ENCODE measurements around the gene SOSTDC1. TPM values are rescaled to one million over a fixed set of nuclear protein-coding genes. Genes with fewer than 3 reads are reported as not detected.
"Not testable (repeated sequence)": the region's sequence is repeated elsewhere in the genome, so short reads cannot be mapped to it uniquely, and the experiment has no call there.

Gene SOSTDC1
- total RNA-seq, 4 donors from 2014 or later = 0.54 to 5.8 (median 2.5) TPM

GRCh38 chr7:16509829-16510228 lies 44.3 kb upstream of the SOSTDC1 start:
- no peak overlapping the region for H3K27ac ChIP-seq
- no peaks in the 10 kb centered on the region for H3K9me3 ChIP-seq
- no peak overlapping the region for H3K4me3 ChIP-seq
- H3K27me3 ChIP-seq = no peaks in the 10 kb centered on the region
- no peak for DNase-seq
- H3K36me3 ChIP-seq = no peaks in the 10 kb centered on the region
- H3K4me1 ChIP-seq = no peaks in the 10 kb centered on the region
- TF ChIP-seq CTCF (IDR thresholded peaks at IDR 0.05) (no peak), POLR2A (IDR thresholded peaks at IDR 0.05) (no peak)

DNA sequence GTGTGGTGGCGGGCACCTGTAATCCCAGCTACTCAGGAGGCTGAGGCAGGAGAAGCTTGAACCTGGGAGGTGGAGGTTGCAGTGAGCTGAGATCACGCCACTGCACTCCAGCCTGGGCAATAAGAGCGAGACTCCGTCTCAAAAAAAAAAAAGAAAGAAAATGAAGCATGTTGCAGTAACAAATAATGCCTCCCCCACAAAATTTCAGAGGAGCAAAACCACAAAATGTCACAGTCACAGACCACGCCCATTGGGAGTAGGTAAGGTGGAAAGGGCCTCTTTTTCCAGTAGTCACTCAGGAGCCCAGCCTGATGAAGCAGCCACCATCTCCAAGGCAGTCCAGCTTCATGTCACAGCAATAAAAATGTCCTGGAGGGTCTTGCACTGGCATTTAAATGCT lies 40.9 kb upstream of the SOSTDC1 start:
- not testable (repeated sequence) for H3K9me3 ChIP-seq, H3K4me3 ChIP-seq, DNase-seq, H3K27me3 ChIP-seq, H3K27ac ChIP-seq, H3K4me1 ChIP-seq, H3K36me3 ChIP-seq

- Histone ChIP-seq H3K27ac (no peak overlapping the region), H3K9me3 (no peaks in the 10 kb centered on the region), H3K4me3 (no peak overlapping the region), H3K36me3 (no peaks in the 10 kb centered on the region), H3K4me1 (no peaks in the 10 kb centered on the region), H3K27me3 (no peaks in the 10 kb centered on the region)
- TF ChIP-seq POLR2A (IDR thresholded peaks at IDR 0.05) (no peak), CTCF (IDR thresholded peaks at IDR 0.05) (no peak)
- DNase-seq = no peak
Measured at GRCh38 chr7:16504019-16504418, 38.5 kb upstream of the SOSTDC1 start.

- Histone ChIP-seq H3K36me3 (no peaks in the 10 kb centered on the region), H3K4me1 (no peaks in the 10 kb centered on the region), H3K9me3 (no peaks in the 10 kb centered on the region), H3K4me3 (no peak overlapping the region), H3K27ac (no peak overlapping the region), H3K27me3 (no peaks in the 10 kb centered on the region)
- DNase-seq = no peak
- no peak for TF ChIP-seq CTCF (IDR thresholded peaks at IDR 0.05)
- TF ChIP-seq POLR2A (IDR thresholded peaks at IDR 0.05) = no peak
Measured at GRCh38 chr7:16502303-16502702, 36.8 kb upstream of the SOSTDC1 start.

GRCh38 chr7:16498122-16498521 lies 32.6 kb upstream of the SOSTDC1 start:
- Histone ChIP-seq H3K4me3 (no peak overlapping the region), H3K4me1 (no peaks in the 10 kb centered on the region), H3K9me3 (no peaks in the 10 kb centered on the region), H3K27ac (no peak overlapping the region), H3K36me3 (no peaks in the 10 kb centered on the region), H3K27me3 (no peaks in the 10 kb centered on the region)
- TF ChIP-seq CTCF (IDR thresholded peaks at IDR 0.05) (no peak), POLR2A (IDR thresholded peaks at IDR 0.05) (no peak)
- no peak for DNase-seq

GRCh38 chr7:16494955-16495719 lies 29.6 kb upstream of the SOSTDC1 start:
- DNase-seq = no peak
- Histone ChIP-seq H3K4me1 (no peaks in the 10 kb centered on the region), H3K9me3 (no peaks in the 10 kb centered on the region), H3K27me3 (no peaks in the 10 kb centered on the region), H3K27ac (no peak overlapping the region), H3K4me3 (no peak overlapping the region), H3K36me3 (no peaks in the 10 kb centered on the region)
- no peak for TF ChIP-seq CTCF (IDR thresholded peaks at IDR 0.05)
- TF ChIP-seq POLR2A (IDR thresholded peaks at IDR 0.05) = no peak

Data from Peyer's patch (tissue), 4 donors.